GM21360 (cell line): Measurements from ENCODE around the gene HINT3.
"Not testable (repeated sequence)": the region's sequence is repeated elsewhere in the genome, so short reads cannot be mapped to it uniquely, and the experiment has no call there.

Source experiments
- ATAC-seq: cut with Tn5 transposase; IDR thresholded peaks from one replicate; pipeline ENCODE4 v1.9.1; 2021; ENCODE audit warnings: mild to moderate bottlenecking, moderate library complexity; ENCODE audit not compliant: unreplicated experiment

The HINT3 gene

GRCh38 chr6:125959041-125959440 lies 2.5 kb downstream of the HINT3 start:
- no peak for ATAC-seq

- ATAC-seq = no peak
Measured at GRCh38 chr6:125961117-125961516, 4.5 kb downstream of the HINT3 start.

- ATAC-seq = no peak
Measured at GRCh38 chr6:125962900-125963497, 6.4 kb downstream of the HINT3 start.

GRCh38 chr6:125963817-125964216 lies 7.2 kb downstream of the HINT3 start:
- no peak for ATAC-seq

GRCh38 chr6:125966569-125966968 lies 10.0 kb downstream of the HINT3 start:
- ATAC-seq = no peak

GRCh38 chr6:125968493-125968892 lies 11.9 kb downstream of the HINT3 start:
- ATAC-seq = no peak

- ATAC-seq = no peak
Measured at GRCh38 chr6:125970760-125971159, 14.2 kb downstream of the HINT3 start.

- ATAC-seq = not testable (repeated sequence)
Measured at GRCh38 chr6:125972478-125972877, 15.9 kb downstream of the HINT3 start.

GRCh38 chr6:125974214-125974866 lies 17.8 kb downstream of the HINT3 start:
- ATAC-seq = peak; percentile 77

GRCh38 chr6:125979101-125979500 lies 22.5 kb downstream of the HINT3 start:
- no peak for ATAC-seq

GRCh38 chr6:125981571-125982185 lies 25.1 kb downstream of the HINT3 start:
- no peak for ATAC-seq

GRCh38 chr6:125983246-125983945 lies 26.8 kb downstream of the HINT3 start:
- ATAC-seq = no peak

GRCh38 chr6:125984311-125984710 lies 27.7 kb downstream of the HINT3 start:
- ATAC-seq = no peak

GRCh38 chr6:125985522-125985921 lies 29.0 kb downstream of the HINT3 start:
- ATAC-seq = no peak

- no peak for ATAC-seq
Measured at GRCh38 chr6:125985979-125986300, 29.4 kb downstream of the HINT3 start.

GRCh38 chr6:125986301-125987025 lies 29.9 kb downstream of the HINT3 start, which contains the start of gene TRMT11:
Gene TRMT11 (plus strand): TSS chr6:125986540. CDS start chr6:125986551, 11 bp downstream.
- peak; percentile 96 for ATAC-seq

- peak; percentile 49 for ATAC-seq
Measured at GRCh38 chr6:125987026-125987617, 30.6 kb downstream of the HINT3 start.

- no peak for ATAC-seq
Measured at GRCh38 chr6:125988280-125988679, 31.7 kb downstream of the HINT3 start.

GRCh38 chr6:125989631-125990030 lies 33.1 kb downstream of the HINT3 start:
- no peak for ATAC-seq

GRCh38 chr6:125991653-125992052 lies 35.1 kb downstream of the HINT3 start:
- ATAC-seq = no peak
